CD4-positive, alpha-beta T cell treated with Interleukin-17A for 4 hours (primary cell): Measurements from ENCODE around the gene TRIM62.
A peak's percentile ranks its signal among the peaks of the same experiment; 100 is the strongest.
"Not testable (repeated sequence)": the region's sequence is repeated elsewhere in the genome, so short reads cannot be mapped to it uniquely, and the experiment has no call there.

Source experiments
- DNase-seq: peaks from one replicate; pipeline ENCODE4 v3.0.0-alpha.2; 2020; ENCODE audit warnings: mixed read lengths

TRIM62 gene

DNA sequence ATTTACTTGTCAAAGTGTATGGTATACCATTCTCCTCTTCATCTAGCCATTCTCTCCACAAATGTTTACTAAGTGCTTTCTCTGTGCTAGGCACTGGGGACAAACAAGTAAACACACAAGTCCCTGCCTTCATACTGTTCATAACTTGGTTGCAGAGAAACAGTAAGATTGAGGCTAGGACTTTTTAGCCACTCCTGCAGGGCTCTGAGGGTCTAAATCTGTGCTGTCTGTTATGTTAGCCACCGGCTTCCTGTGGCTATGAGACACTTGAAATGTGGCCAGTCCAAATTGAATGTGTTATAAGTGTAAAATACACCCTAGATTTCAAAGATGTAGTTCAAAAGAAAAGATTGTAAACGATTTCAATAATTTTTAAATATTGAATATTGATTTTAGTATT, 50.7 kb downstream of the TRIM62 start:
- no peak for DNase-seq

DNA sequence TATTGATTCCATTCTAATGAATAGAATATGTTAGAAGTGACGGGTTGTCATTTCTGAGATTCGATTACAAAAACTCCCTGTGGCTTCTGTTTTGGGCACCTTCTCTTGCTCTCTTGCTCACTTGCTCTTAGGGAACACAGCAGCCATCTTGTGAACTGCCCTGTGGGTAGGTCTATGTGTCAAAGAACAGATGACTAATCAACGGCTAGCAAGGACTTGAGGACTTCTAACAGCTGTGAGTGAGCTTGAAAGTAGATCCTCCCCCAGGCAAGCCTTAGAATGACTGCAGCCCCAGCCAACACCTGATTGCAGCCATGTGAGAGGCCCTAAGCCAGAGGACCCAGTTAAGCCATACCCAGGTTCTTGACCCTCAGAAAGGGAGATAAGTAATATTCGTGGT, 51.5 kb downstream of the TRIM62 start:
- no peak for DNase-seq

DNA sequence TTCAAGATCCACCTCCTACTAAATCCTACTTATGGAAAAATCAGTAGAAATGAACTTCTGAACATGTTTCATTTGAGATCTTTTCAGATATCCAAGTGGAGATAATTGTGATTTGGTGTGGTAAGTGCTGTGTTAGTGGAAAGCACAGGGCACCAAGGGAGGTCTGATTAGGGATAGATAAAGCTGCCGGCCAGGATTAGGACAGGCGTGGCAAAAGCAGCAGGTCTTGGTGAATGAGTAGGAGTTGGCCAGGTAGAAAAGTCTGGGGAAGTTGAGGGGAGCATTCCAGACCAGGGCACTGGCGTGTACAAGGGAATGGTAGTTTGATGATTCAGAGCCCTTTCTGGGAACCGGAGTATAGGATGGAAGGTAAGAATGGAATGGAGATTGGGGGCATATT, 53.1 kb downstream of the TRIM62 start:
- no peak for DNase-seq

DNA sequence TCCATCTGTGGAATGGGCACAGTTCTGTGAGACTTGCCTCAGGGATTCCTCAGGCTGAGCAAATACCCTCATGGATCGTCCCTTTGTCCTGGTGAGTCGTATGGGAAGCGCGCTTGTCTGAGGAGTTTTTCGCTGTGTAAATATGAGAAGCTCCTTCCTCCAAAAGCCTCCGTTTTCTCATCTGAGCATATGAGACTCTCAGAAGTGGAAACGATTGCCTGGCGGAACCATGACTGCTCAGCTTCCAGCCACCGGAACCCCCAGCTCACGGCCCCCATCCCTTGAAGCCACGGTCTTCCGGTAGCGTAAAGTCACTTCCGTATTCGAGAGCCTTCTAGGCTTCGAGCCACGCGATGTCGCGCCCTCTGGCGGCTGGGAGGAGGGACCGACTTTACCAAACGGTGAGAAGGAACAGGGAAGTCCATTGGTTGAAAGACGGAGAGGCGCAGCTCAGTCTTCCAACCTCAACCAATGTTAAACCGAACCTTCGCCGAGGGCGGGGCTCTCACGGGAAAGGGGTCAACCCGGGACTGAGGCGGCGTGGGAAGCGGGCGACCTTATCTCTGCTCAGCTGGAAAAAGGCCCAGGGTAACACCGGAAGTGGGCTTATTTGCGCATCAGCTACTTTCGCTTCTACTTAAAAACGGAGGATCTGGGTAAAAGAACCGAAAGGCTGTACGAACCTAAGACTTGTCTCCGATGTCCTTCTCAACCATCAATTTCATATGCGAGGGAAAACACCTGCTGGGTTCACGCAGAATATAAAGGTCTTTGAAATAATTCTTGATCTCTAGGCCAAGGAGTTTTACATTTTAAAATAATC, 54.6 kb downstream of the TRIM62 start:
- peak; percentile 98 for DNase-seq

DNA sequence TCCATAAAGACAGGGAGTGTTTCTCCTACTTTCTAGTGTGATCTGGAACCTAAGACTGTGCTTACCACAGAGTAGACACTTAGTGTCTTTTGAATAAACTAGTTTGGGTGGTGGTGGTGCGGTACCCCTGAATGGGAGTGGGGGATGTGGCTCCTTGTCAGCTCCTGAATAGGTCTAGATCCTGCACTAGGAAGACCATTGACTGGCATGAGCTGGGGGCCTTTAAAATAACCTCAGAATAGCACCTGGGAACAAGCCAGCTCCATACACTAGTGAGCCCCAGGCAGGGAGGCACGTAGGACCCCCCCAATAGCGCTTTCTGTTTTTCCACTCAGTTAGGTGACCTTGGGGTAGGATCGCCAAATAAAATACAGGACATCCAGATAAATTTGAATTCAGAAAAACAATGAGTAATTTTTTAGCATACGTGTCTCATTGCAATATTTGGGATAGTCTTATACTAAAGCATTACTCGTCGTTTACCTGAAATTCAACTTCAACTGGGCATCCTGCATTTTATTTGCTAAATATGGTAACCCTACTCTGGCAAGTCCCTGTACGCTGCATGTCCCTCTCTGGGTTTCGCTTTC, 55.3 kb downstream of the TRIM62 start:
- DNase-seq, result no peak

DNA sequence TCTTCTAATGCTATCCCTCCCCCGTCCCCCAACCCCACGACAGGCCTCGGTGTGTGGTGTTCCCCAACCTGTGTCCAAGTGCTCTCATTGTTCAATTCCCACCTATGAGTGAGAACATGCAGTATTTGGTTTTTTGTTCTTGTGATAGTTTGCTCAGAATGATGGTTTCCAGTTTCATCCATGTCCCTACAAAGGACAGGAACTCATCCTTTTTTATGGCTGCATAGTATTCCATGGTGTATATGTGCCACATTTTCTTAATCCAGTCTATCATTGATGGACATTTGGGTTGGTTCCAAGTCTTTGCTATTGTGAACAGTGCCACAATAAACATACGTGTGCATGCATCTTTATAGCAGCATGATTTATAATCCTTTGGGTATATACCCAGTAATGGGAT, 57.2 kb downstream of the TRIM62 start:
- DNase-seq, result not testable (repeated sequence)

DNA sequence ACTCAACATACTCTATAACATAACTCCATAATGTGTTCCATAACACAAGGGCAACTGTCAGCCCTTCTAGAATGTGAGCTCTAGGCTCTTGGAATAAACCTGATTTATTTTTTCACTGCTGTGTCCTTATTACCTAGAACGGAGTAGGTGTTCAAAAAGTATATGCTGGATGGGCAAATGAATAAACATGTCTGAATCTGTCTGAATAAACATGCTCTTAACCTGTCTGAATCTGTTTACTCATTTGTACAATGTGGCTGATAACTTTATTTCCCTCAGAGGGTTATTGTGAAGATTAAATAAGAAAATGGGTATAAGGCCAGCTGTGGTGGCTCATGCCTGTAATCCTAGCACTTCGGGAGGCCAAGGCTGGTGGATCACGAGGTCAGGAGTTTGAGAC, 58.6 kb downstream of the TRIM62 start:
- DNase-seq, result no peak

DNA sequence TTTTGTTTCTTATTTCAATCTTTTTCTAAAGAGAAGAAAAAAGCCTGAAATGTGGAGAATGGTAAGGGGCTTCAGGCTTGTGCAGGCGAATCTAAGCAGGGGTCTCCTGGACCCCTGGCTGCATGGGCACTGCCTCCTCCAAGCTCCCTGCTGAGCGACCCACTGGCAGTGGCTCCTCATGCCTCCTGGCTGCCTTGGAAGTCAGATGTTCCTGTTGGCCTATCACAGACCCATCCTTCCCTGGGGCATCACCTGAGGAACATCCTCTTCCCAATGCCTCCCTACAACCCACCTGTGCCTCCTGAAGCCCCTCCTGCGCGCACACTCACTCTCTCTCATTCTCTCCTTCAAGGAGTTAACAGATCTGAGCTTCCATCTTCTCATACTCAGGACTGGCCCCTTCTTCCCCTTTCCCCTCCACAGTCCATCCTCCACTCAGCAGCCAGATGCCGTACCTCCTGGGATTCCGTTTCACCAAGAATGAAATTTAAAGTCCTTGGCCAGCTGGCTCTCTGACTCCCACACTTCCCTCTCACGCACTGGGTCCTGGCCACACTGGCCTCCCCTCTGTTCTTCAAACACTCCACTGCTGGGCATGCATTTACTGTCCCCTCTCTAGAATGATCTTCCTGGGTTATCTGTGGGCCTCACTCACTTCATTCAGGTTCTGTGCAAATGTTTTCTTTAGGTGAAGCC, 59.2 kb downstream of the TRIM62 start:
- no peak for DNase-seq

DNA sequence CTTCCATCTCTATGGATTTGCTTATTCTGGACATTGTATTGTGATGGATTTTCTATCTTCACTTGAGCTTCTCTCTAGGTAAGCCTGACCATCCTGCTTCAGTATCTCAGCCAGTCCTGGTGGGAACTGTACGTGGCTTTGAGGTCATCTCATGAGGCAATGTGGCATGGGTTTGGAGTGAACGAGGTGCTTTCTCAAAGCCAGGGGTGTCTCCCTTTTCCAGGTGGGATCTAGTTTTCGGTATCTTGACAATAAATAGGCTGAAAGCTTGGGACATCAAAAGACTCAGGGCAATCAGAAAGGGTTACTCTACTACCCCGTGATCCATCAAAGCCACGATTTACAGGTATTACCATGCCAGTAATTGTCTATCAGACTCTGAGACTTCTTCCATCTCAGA, 60.1 kb downstream of the TRIM62 start:
- no peak for DNase-seq

DNA sequence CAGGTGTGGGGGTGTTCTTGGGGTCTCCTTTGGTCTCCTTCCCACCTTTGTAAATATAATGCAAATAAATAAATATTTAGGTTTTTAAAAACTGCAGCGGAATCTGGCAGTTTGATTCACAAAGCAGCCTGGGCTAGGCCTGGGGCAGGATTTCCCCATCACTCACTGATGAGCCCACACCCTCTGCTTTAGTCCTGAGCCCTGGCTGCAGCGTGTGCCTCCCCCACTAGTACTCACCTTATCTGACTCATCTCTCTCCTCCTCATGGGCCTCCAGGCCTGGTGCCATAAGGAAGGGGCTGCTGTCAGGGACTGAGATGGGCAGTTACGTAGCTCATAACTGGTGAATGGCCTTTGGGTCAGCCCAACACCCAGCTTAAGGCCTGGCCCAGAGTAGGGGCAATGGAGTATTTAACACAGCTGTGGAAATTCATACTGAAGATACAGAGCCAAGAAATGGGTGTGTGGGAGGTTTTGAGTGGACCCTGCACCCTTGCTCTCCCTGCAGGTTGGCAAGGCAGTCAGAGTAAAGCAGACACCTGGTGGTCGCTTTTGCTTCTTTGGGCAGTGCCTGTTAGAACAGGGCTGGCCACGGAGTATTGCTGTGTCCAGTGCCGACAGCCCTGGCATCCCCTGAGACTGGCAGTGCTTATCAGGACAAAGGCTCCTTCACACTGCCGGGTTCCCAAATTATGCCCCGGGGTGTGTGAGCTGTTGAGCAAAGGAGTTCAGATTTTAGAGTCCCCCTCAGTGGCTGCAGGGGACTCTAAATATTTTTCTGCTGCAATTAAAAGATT, 61.2 kb downstream of the TRIM62 start:
- no peak for DNase-seq

DNA sequence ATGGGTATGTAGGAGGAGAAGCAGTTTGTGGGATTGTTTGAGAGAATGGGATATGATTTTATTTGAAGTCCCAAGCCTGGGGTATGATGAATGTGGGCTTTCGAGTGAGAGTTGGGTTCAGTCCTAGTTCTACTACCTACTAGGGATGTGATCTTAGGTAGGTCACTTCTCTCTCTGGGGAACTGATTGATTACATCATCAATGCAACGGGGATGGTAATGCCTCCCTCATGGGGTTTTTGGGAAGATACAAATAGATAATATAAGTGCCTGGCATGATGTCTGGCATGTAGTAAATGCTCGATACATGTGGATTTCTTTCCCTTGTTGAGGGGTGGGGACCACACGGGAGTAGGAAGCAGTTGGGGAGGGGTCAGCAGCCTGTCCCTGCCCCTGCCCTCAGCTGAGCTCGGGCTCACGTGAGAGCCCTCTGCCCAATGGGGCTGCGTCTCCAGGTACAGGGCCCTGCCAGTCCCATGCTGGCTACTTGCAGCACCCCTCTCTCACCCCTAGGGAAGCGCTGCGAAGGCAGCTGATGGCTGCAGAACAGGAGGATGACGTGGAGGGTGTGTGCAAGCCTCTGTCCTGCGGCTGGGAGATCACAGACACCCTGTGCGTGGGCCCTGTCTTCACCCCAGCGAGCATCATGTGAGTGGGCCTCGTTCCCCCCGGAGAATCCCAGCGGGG, 62.2 kb downstream of the TRIM62 start:
- DNase-seq, result no peak

DNA sequence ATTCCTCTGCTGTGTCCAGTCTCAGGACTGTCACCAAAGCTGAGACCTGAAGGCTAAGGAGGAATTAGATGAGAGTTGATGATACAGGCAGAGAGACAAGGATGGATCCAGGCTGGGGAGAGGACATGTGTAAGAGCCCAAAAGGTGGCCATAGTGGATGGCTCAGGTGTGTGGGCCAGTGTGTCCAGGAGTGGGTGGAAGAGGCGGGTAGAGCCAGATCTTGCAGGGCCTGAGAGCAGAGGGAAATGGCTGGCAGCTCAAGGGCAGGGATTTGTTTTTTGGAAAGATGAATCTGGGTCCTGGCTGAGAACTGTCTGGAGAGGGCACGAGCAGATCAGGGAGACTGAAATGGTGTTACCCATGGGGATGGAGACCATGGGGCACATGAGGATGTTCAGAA, 62.8 kb downstream of the TRIM62 start:
- no peak for DNase-seq

DNA sequence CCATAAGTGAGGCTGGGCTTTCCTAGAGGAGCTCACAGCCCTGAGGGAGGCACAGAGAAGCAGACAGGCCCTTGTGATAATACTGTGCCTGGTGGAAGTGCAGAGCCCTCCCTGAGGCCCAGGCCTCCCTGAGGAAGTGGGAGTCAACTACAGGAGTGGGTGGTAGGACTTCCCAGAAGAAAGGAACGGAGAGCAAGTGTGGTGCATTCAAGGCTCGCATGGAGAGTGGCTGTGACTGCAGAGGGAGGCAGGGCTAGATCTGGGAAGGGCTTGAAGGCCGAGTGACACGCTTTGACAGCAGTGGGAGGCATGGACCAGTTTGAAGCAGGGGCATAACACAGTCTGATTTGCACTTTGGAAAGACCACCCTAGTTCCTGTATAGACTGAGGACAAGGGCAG, 63.6 kb downstream of the TRIM62 start:
- no peak for DNase-seq

DNA sequence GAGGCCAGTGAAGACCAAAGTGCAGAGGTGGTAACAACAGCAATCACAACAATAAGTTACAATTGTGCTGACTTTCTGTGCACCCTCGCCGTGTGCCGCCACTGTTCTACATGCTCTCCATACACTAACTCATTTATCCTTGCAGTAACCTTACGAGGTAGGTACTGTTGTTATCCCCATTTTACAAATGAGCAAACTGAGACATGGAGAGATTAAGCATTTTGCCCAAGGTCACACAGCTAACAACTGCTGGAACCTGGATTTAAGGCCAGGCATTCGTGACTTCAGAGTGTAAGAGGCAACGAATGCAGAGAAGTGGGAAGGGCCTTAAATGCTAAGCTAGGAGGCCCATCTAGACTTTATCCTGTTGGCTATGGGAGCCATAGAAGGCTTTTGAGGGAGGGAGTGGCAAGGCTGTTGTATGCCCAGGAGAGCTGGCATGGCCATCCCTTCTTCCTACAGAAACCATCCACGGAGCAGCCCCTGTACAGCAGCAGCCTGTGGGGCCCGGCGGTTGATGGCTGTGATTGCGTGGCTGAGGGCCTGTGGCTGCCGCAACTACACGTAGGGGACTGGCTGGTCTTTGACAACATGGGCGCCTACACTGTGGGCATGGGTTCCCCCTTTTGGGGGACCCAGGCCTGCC, 64.3 kb downstream of the TRIM62 start:
- no peak for DNase-seq

DNA sequence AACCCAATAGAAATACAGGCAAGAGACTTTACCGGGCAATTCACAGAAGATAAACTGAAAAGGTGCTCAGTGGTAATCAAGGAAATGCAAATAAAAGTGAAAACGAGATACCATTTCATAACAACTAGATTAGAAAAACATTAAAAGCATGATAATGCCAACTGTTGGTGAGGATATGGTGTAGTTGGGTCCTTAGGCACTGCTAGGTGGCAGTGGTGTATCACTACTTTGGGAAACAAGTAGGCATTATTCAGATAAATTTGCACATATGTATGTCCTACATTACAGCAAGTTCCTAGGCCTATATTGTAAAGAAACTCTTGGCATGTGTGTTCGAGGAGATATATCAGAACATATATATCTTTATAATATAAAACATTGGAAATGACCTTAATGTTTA, 69.9 kb downstream of the TRIM62 start:
- no peak for DNase-seq

DNA sequence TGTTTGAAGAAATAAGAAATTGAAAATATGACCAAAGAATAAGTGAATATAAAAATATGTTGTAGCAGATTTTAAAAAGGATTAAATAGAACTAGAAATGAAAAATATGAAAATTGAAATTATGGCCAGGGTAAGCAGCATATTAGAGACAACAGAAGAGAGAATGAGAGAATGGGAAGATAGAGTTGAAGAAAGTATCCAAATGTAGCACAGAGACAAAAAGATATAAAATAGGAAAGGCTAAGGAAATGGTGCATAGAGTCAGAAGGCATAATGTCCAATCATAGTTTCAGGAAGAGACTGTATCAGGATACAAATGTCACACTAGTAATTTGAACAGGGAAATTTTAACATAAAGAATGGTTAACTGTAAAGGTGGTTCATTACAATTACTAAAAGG, 71.4 kb downstream of the TRIM62 start:
- no peak for DNase-seq

DNA sequence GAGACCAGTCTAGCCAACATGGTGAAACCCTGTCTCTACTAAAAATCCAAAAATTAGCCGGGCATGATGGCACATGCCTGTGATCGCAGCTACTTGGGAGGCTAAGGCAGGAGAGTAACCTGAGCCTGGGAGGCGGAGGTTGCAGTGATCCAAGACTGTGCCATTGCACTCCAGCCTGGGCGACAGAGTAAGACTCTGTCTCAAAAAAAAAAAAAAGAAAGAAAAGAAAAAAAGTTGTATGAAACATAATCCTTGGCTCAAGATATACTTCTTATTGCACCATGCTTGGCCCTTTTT, 81.8 kb downstream of the TRIM62 start:
- DNase-seq, result not testable (repeated sequence)

DNA sequence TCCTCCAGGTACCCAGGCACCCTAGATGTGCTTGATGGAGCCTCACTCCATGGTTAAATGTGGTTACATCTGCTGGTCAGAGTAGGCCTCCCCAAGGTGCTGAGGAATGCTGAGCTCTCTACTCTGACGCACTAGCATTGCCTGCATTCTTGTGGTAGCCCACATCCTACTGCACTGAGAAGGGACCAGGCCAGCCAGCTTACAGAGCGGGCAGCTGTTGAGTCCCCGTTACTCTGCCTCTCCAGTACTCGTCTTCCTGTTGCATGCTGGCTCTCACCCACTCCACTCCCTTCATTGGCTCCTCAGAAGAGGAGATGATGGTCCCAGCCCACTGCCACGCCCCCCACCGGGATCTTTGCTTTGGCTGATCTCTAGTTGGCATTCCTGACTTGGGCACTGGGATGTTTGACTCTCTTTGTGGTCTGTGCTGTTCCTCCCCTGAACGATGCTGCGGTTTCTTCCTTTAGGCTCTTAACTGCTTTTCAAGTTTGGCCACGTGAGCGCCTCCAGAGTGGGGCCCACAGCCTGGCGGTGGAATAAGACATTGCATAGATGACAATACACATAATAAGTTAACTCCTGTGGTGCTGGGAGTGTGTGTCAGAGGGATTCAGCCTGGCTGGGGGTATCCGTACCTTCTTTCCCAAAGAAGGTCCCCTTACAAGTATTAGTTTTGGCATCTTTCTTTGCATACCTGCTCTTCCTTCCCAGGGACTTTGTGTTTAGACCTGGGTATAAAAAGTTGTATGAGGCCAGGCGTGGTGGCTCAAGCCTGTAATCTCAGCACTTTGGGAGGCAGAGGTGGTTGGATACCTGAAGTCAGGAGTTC, 82.3 kb downstream of the TRIM62 start:
- DNase-seq, result peak; percentile 73

DNA sequence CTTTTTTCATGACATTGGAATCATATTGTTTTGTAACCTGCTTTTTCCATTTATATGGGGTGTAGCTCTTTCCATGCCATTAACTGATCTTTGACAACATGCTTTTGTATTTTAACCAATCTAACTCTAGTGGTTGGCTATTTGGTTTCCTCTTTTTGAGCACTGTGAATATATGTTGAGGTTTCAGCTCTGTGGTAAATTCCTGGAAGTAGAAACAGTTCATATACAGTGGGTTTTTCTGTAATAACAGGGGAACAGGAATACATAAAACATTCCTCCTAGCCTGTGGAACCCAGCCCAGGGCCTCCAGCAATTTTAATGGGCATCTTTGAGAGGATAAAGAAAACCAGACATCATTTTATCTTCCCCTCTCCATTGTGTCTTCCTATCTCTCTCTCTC, 83.5 kb downstream of the TRIM62 start:
- no peak for DNase-seq

DNA sequence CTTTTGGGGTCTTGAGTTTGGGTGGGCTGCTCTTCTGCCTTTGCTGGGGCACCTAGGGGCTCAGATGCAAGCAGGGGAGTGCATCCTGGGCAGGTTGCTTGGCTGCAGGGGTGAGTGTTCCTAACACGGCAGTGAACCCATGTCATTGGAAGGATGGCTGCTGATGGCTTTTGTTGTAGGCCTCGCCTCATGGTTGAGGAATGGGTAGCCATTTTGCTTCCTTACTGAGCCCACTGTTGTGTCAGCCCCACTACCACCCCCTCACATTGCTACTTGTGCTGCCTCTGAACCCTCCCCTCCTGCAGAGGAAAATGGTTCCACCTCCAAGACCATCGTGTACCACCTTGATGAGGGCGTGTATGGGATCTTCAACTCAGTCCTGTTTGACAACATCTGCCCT, 84.1 kb downstream of the TRIM62 start:
- no peak for DNase-seq

DNA sequence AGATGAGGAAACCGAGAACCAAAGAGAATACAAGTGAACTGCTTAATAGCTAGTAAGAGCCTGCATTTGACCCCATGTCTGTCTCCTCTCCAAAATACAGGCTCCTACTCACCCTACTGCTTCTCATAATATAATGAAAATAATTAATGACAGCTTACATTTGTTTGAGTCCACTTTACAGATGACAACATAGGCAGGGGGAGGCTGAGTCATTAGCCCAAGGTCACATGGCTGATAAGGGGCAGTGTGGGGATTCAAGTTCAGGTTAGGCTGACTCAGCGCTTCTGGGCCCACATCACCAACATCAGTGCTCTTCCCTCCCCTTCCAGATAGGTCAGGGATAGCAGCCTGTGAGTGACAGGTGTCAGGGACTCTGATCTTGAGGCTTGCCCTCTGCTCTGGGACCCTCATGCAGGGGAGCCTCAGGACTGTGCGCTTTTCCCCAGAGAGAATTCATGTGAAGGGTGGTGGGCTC, 84.7 kb downstream of the TRIM62 start:
- DNase-seq, result no peak
